Endometrial microvascular endothelial cells (primary cell): ENCODE measurements around the gene CALHM1. TPM values are rescaled to one million over a fixed set of nuclear protein-coding genes. Genes with fewer than 3 reads are reported as not detected.

Source experiments
- in situ Hi-C: cut with HindIII; loops from 2 replicates; pipeline ENCODE4 v1.10.0; 2017; ENCODE audit warnings: low sequenced_read_pairs, low pct_unique_long_range_greater_than_20kb; ENCODE audit errors: inconsistent ontology term
- total RNA-seq: library from RNA; depleted of rRNA; stranded (reverse); fragments of >200 nt; gene quantifications from one replicate; pipeline ENCODE4 v1.2.3, GENCODE V29; 2015; ENCODE audit errors: inconsistent ontology term

Gene CALHM1
- total RNA-seq, 1 donor from 2014 or later = not detected

- in situ Hi-C loops = no loop called here
These were observed 4.8 kb upstream of the CALHM1 start for GRCh38 chr10:103463499-103463898.

- in situ Hi-C loops = no loop called here
These were observed 915 bp upstream of the CALHM1 start for GRCh38 chr10:103459615-103460014.

GRCh38 chr10:103457896-103458583 lies 660 bp downstream of the CALHM1 start:
- in situ Hi-C loops = no loop called here

DNA sequence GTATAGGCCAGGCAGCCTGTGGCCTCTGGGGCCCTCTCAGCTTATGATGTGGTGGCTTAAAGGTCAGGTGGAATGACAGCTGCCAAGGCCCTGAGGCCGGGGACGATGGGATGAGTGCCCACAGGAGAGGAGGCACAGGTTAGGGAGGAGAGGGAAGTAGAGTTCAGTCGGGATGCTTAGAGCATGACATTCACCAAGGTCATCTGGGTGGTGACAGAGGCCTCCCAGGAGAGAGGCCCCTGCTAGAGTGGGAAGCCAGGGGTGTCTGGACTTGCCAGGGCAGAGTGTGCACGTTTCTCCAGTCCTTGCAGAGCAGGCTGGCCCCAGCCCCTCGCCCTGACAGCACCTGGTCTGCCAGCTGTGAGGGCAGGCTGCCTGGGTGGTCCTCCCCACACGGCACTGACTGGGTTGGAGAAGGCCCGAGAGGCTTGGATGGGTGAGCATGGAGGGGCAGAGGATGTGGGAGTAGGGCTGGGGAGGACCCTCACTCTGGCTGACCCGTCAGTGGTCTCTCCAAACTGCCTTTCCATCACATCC lies 1.5 kb downstream of the CALHM1 start:
- in situ Hi-C loops = no loop called here

DNA sequence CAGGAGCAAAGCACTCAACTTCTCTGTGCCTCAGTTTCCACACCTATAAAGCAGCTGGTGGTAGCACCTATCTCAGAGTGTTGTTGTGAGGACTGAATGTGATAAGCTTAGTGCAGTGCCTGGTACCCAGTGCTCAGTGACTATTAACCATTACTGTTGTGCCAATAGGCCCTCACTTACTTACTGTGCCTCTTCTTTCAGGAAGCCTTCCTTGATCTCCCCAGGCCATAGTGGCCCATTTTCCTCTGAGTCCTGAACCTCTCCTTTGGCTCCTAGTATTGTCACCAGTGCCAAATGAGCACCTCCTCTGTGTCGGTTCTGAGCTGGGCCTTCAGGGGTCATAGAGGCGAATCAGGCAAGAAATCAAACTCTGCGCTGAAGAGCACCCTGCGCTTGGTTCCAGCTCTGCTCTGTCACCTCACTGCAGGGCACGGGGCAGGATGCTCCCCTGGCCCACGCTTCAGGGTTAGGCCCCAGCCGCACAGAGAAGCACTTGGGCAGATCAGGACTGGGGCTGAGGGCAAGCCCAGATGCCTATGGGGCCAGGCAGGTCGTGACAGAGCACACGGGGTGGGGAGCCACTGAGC lies 2.5 kb downstream of the CALHM1 start:
- in situ Hi-C loops = no loop called here

DNA sequence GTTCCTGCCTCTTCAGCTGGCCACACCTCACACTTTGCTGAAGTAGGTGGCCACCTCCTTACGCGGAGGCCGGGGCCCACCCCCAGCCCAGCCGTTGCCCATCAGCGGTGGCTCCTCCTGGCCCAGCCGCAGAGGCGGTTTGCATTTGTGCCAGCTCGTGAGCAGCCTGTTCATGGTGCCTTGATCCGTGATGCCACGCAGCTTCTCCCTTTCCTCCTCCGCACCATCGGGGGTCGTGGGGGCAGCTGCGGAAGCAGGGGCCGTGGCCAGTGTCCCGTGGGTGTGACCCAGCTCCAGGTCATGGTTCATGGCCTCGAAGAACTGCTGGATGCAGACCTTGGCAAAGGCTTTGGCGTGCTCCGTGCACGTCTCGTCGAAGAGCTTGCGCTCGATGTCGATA lies 3.5 kb downstream of the CALHM1 start:
- in situ Hi-C loops = no loop called here

DNA sequence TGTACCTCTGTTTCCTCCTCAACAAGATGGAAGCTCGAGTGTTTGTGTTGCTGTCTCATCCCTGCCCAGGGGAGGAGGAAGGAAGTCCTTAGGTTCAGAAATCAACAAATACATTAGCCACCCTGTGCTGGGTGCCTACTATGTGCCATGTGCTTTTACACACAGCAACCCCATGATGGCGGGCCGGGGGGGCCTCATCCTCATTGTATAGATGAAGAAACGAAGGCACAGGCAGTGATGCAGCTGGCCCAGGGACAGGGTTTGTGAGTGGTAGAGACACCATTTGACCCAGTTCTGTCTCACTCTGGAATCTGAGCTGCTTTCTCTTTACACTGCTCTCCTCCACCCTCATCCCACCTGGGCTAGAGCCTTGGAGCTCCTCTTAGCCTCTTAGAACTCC lies 4.7 kb downstream of the CALHM1 start:
- in situ Hi-C loops = no loop called here

DNA sequence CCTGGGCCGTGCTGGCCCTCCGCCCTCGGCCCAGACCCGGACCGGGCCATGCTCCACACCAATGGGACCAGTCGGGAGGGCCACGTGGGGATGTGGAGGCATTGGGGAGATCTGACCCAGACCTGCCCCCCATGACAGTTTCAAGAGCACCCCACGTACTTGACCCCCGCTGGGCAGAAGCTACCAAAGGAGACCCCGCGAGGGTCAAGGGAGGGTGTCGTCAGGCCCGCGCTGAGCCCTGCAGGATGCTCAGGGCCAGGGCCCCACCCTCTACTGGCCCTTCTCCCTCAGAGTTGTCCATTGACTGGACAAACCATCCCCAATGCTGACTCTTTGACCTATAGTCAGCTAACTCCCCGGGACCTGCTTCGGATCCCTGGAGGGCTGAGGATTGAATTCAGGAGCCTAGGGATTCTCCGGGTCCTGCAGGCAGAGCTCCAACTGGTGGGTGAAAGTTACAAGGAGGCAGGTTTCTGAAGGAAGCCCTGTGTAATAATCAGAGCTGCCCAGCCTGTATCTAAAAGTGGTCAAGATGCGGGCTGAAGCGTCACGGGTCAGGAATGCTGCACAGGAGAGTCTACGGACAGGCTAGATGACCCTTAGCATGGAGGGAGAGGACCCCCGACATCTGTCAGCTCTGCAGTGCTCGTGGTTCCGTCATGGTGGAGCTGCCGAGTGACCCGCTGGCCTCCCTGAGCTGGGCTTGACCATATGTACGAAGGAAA lies 6.0 kb downstream of the CALHM1 start:
- in situ Hi-C loops = no loop called here

- in situ Hi-C loops = no loop called here
These were observed 6.7 kb downstream of the CALHM1 start, which contains the start of gene CALHM2 for GRCh38 chr10:103451831-103452505. TSS of gene CALHM2 (minus strand) at chr10:103452370. CDS start at chr10:103449941, 2,429 bp downstream.

DNA sequence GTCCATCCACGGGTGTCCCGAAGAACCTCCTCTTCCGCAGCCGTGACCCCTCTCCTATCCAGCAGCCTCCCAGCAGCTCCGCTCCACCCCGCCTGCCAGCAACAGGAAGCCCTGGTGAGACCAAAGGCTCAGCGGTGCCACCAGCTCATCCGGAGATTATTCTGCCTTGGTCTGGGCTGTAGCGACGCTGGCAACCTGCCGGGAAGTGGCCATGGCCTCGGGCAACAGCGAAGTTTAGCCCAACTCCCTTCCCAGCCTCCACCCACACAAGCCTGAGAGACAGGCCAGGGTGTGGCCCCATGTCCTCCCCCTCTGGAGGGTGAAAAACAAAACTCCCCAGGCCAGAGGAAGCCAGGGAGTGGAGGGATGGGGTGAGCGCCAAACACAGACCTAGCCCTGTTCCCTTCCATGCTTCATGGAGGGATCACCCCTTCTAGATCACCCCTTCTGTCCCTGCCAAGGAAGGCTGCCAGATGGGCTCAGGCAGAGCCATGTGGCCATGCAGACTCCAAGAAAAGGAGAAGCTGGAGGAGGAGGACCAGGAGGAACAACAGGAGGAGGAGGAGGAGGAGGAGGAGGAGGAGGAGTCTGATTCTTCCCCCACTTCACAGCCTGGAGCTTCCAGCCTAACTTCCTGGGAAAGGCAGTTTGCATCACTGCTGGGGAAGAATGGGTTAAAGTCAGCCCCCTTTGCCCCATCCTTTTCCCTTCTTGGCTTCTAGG lies 7.4 kb downstream of the CALHM1 start:
- in situ Hi-C loops = no loop called here

DNA sequence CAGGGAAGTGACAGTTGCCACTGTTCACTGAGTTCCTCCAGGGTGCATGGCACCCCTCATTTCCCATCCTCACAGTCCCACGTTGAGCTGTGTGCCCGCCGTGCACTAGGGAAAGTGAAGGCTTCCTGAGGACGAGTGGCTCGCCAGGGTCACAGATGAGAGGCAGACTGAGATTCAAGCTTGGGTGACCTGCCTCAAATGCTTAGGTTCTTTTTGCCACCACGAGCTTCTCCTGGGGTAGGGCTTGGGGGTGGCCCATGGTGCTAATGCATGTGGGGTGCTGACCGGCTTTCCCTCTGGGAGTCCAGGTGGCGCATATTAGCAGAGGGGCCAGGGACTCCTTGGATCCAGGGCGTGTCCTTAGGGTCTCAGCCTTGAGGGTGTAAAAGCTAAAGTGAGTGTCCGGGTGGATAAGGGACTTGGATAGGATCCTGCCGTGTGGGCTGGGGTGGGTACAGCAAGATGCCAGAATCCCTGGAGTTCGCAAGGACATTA lies 8.5 kb downstream of the CALHM1 start:
- in situ Hi-C loops = no loop called here

DNA sequence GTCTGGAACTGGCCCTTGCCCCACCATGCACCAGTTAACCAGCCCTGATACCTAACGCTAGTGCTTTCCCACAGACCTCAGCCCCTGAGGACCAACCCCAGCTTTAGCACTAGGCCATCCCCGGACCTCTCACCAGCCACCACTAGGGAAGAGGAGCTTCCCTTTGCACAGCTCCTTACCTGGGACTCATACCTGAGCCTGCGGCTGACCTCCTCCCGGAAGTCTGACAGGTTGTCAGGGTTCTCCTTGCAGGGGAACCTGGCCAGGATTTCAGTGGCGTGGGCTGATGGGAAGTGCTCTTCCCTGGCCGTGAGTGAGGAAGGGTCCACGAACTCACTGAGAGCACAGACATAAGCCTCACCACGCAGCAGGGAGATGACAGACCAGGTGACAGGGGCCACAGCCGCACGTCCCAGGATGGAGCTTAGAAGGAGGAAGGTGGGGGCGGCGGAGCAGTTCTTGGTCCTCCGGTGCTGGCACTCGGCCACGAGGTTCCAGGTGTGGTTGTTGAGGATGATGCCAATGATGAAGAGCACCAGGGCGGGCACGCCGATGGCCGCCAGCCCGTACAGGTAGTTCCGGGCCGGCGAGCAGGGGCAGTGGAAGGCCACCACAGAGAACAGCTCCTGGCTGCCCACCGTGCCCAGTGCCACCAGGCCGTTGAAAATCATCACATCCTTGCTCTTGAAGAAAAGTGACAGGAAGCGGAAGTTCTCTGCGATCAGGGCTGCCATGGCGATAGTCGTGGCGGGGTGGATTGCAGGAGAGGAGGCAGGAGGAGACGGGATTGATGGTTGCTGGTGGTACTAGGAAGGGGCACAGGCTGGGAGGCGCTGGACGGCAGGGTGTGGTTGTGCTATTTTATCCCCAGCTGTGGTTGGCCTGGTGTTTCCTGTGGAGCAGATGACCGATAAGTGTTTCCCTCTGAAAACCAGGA lies 9.2 kb downstream of the CALHM1 start:
- in situ Hi-C loops = no loop called here

GRCh38 chr10:103448746-103449145 lies 10.0 kb downstream of the CALHM1 start:
- in situ Hi-C loops = no loop called here

- in situ Hi-C loops = no loop called here
These were observed 11.5 kb downstream of the CALHM1 start for GRCh38 chr10:103447187-103447586.

GRCh38 chr10:103445767-103446567 lies 12.7 kb downstream of the CALHM1 start:
- in situ Hi-C loops = no loop called here

DNA sequence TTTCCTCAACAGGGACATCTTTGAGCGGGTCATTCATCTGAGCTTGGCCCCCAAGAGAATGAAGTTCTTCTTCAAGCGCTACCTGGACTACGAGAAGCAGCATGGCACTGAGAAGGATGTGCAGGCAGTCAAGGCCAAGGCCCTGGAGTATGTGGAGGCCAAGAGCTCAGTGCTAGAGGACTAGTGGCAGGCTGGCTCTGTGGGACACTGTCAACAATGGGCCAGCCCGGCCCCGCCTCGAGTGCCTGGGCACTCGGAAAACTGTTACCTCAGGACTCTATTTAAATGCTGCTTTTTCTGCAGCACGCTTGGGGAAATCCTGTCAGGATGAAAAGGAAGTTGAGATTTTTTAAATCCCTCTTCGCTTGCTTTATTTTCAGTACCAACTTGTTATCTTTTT lies 13.3 kb downstream of the CALHM1 start:
- in situ Hi-C loops = no loop called here

- in situ Hi-C loops = no loop called here
These were observed 14.2 kb downstream of the CALHM1 start for GRCh38 chr10:103444478-103444877.
